Measurements from ENCODE around the gene HSD11B1. TPM values are rescaled to one million over a fixed set of nuclear protein-coding genes. Genes with fewer than 3 reads are reported as not detected.

HSD11B1 gene
- total RNA-seq, 2 donors from 2014 or later: not detected

DNA sequence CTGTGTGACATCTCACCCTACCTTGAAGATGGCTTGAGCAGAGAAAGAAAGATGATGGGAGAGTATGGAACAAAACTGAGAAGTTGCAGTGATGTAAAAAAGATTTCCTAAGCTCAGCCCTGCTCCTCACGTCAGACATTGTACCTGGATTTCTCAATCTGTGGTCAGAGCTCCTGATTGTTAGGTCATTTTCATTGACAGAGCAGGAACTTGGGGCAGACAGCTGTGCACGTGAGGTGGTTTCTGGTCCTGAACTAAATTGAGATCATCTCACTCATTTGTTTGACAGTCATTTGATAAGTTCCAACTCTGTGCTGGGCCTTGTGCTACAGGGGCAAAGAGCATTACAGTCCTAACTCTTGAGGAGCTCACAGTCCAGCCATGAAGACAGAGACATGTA lies 61.4 kb downstream of the HSD11B1 start:
- peaks cover 4% of the 10 kb centered on the region for H3K4me1 Mint-ChIP-seq
- H3K4me1 ChIP-seq (ENCODE audit: control insufficient read depth, insufficient read depth, low read length): no peaks in the 10 kb centered on the region
- no peaks in the 10 kb centered on the region for H3K36me3 ChIP-seq (ENCODE audit: control insufficient read depth, insufficient read depth, low read length)
- H3K27ac Mint-ChIP-seq: no peak overlapping the region
- no peak overlapping the region for H3K27ac ChIP-seq (ENCODE audit: low read depth, low read length)
- no peaks in the 10 kb centered on the region for H3K9me3 Mint-ChIP-seq
- DNase-seq: no peak
- H3K9me3 ChIP-seq (ENCODE audit: control insufficient read depth, low read length): no peaks in the 10 kb centered on the region
- no peak overlapping the region for H3K9ac ChIP-seq (ENCODE audit: extremely low read depth, low read length, poor library complexity, severe bottlenecking)
- H3K36me3 Mint-ChIP-seq (ENCODE audit: low read depth): no peaks in the 10 kb centered on the region
- H3K4me3 Mint-ChIP-seq: no peak overlapping the region
- no peak overlapping the region for H3K4me3 ChIP-seq (ENCODE audit: low read length)
- 89 to 95% methylated on average over 2 of the region's 2 CpGs for WGBS, 2 experiments (ENCODE audit: insufficient coverage in 1 of 2, insufficient read length in 1 of 2)
- H3K27me3 Mint-ChIP-seq (ENCODE audit: insufficient read depth): peaks cover 14% of the 10 kb centered on the region
- TF ChIP-seq, protein P1, sequence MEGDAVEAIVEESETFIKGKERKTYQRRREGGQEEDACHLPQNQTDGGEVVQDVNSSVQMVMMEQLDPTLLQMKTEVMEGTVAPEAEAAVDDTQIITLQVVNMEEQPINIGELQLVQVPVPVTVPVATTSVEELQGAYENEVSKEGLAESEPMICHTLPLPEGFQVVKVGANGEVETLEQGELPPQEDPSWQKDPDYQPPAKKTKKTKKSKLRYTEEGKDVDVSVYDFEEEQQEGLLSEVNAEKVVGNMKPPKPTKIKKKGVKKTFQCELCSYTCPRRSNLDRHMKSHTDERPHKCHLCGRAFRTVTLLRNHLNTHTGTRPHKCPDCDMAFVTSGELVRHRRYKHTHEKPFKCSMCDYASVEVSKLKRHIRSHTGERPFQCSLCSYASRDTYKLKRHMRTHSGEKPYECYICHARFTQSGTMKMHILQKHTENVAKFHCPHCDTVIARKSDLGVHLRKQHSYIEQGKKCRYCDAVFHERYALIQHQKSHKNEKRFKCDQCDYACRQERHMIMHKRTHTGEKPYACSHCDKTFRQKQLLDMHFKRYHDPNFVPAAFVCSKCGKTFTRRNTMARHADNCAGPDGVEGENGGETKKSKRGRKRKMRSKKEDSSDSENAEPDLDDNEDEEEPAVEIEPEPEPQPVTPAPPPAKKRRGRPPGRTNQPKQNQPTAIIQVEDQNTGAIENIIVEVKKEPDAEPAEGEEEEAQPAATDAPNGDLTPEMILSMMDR (conservative IDR thresholded peaks at IDR 0.05): no peak
- H3K27me3 ChIP-seq (ENCODE audit: control insufficient read depth, insufficient read depth, low read length, poor library complexity, severe bottlenecking): peaks cover 7% of the 10 kb centered on the region

GRCh38 chr1:209767096-209767495 lies 62.5 kb downstream of the HSD11B1 start:
- Histone ChIP-seq H3K4me3 (ENCODE audit: low read length) (no peak overlapping the region), H3K27me3 (ENCODE audit: control insufficient read depth, insufficient read depth, low read length, poor library complexity, severe bottlenecking) (peaks cover 2% of the 10 kb centered on the region), H3K27ac (ENCODE audit: low read depth, low read length) (no peak overlapping the region), H3K9me3 (ENCODE audit: control insufficient read depth, low read length) (no peaks in the 10 kb centered on the region), H3K4me1 (ENCODE audit: control insufficient read depth, insufficient read depth, low read length) (no peaks in the 10 kb centered on the region), H3K9ac (ENCODE audit: extremely low read depth, low read length, poor library complexity, severe bottlenecking) (no peak overlapping the region), H3K36me3 (ENCODE audit: control insufficient read depth, insufficient read depth, low read length) (no peaks in the 10 kb centered on the region)
- Mint-ChIP-seq H3K27me3 (ENCODE audit: insufficient read depth) (peaks cover 9% of the 10 kb centered on the region), H3K4me1 (peaks cover 4% of the 10 kb centered on the region), H3K4me3 (no peak overlapping the region), H3K9me3 (no peaks in the 10 kb centered on the region), H3K36me3 (ENCODE audit: low read depth) (no peaks in the 10 kb centered on the region), H3K27ac (no peak overlapping the region)
- DNase-seq: no peak
- TF ChIP-seq, protein P1 (conservative IDR thresholded peaks at IDR 0.05): no peak

GRCh38 chr1:209767706-209768105 lies 63.1 kb downstream of the HSD11B1 start:
- Histone ChIP-seq H3K4me3 (ENCODE audit: low read length) (no peak overlapping the region), H3K27ac (ENCODE audit: low read depth, low read length) (no peak overlapping the region), H3K4me1 (ENCODE audit: control insufficient read depth, insufficient read depth, low read length) (no peaks in the 10 kb centered on the region), H3K36me3 (ENCODE audit: control insufficient read depth, insufficient read depth, low read length) (no peaks in the 10 kb centered on the region), H3K9me3 (ENCODE audit: control insufficient read depth, low read length) (no peaks in the 10 kb centered on the region), H3K27me3 (ENCODE audit: control insufficient read depth, insufficient read depth, low read length, poor library complexity, severe bottlenecking) (peaks cover 8% of the 10 kb centered on the region), H3K9ac (ENCODE audit: extremely low read depth, low read length, poor library complexity, severe bottlenecking) (no peak overlapping the region)
- Mint-ChIP-seq H3K36me3 (ENCODE audit: low read depth) (no peaks in the 10 kb centered on the region), H3K27me3 (ENCODE audit: insufficient read depth) (peaks cover 8% of the 10 kb centered on the region), H3K4me3 (no peak overlapping the region), H3K9me3 (no peaks in the 10 kb centered on the region), H3K27ac (no peak overlapping the region), H3K4me1 (peaks cover 4% of the 10 kb centered on the region)
- TF ChIP-seq, protein P1 (conservative IDR thresholded peaks at IDR 0.05): no peak
- no peak for DNase-seq

Data from endodermal cell (in vitro differentiated cells).